ENCODE measurements around the gene MAP1LC3B.

- TF ChIP-seq EZH2 (IDR thresholded peaks at IDR 0.05; ENCODE audit: borderline replicate concordance, low read length) = no peak
- TF ChIP-seq, protein P1, sequence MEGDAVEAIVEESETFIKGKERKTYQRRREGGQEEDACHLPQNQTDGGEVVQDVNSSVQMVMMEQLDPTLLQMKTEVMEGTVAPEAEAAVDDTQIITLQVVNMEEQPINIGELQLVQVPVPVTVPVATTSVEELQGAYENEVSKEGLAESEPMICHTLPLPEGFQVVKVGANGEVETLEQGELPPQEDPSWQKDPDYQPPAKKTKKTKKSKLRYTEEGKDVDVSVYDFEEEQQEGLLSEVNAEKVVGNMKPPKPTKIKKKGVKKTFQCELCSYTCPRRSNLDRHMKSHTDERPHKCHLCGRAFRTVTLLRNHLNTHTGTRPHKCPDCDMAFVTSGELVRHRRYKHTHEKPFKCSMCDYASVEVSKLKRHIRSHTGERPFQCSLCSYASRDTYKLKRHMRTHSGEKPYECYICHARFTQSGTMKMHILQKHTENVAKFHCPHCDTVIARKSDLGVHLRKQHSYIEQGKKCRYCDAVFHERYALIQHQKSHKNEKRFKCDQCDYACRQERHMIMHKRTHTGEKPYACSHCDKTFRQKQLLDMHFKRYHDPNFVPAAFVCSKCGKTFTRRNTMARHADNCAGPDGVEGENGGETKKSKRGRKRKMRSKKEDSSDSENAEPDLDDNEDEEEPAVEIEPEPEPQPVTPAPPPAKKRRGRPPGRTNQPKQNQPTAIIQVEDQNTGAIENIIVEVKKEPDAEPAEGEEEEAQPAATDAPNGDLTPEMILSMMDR (IDR thresholded peaks at IDR 0.05; ENCODE audit: low read length) = no peak
Measured at GRCh38 chr16:87390641-87391323, 1.4 kb upstream of the MAP1LC3B start.

Measured in OCI-LY1 (cell line).